Testis (tissue), 3 donors: ENCODE results near the gene NRF1. TPM values are rescaled to one million over a fixed set of nuclear protein-coding genes. Genes with fewer than 3 reads are reported as not detected.

Source experiments
- DNase-seq: peaks from one replicate; pipeline ENCODE4 v3.0.0-alpha.2; 2019
- H3K27ac ChIP-seq, 2 donors: fragments of 200-600 bp; sonication (generic); one replicate each; pipeline ENCODE4 v1.5.1; 2019
- H3K27me3 ChIP-seq: fragments of 200-600 bp; sonication (generic); one replicate; pipeline ENCODE4 v1.5.1; 2019
- H3K36me3 ChIP-seq: fragments of 200-600 bp; sonication (generic); one replicate; pipeline ENCODE4 v1.5.1; 2017; ENCODE audit warnings: low read depth; ENCODE audit errors: missing control alignments
- H3K4me1 ChIP-seq: fragments of 200-600 bp; sonication (generic); one replicate; pipeline ENCODE4 v1.5.1; 2019
- H3K4me3 ChIP-seq, 2 donors: fragments of 200-600 bp; sonication (generic); one replicate each; pipeline ENCODE4 v1.5.1; 2017 to 2019
- H3K9me3 ChIP-seq: fragments of 200-600 bp; sonication (generic); one replicate; pipeline ENCODE4 v1.5.1; 2017
- CTCF ChIP-seq, 3 experiments: fragments of 450-650 bp in 2 of 3; fragments of 200-600 bp in 1 of 3; sonication (generic) in 1 of 3; IDR thresholded peaks; one replicate each; pipeline ENCODE4 v1.5.1; 2016 to 2019; ENCODE audit warnings: antibody characterized with exemption in 3 of 3, mild to moderate bottlenecking in 2 of 3, moderate library complexity in 1 of 3
- POLR2A ChIP-seq: fragments of 450-650 bp; IDR thresholded peaks from one replicate; pipeline ENCODE4 v1.6.1; 2017; ENCODE audit warnings: antibody characterized with exemption, mild to moderate bottlenecking, moderate library complexity
- WGBS, 2 donors: methylation state at CpG; one replicate each; pipeline ENCODE4 v1.1.5; 2018; 5-methylcytosine and 5-hydroxymethylcytosine counted together
- intact Hi-C: fragments of 100-400 bp; cut with DNase I; formaldehyde crosslinking; loops from one replicate; pipeline ENCODE4 v1.15.1; 2023; ENCODE audit warnings: low total_unique reads
- polyA plus RNA-seq: library from polyadenylated mRNA; stranded (reverse); fragments of 350-450 nt; fragmentation: Illumina TruSeq; extraction: RNeasy Lipid Tissue Mini Kit (QIAGEN cat#74804); gene quantifications from one replicate; pipeline ENCODE4 v1.2.3, GENCODE V29; 2014; ENCODE audit warnings: low read depth, low replicate concordance; ENCODE audit not compliant: insufficient read depth
- total RNA-seq, 2 donors: library from RNA; depleted of rRNA; stranded (reverse); fragments of >200 nt; gene quantifications; one replicate each; pipeline ENCODE4 v1.2.3, GENCODE V29; 2016

The NRF1 gene
- total and polyA plus RNA-seq, 3 donors from 2014 or later: 16.9 to 41.6 (median 26.9) TPM

- no peak for TF ChIP-seq POLR2A
- no peak for TF ChIP-seq CTCF (IDR thresholded peaks at IDR 0.05)
- Histone ChIP-seq H3K4me3 (no peak overlapping the region), H3K27ac (no peak overlapping the region), H3K36me3 (no peaks in the 10 kb centered on the region), H3K9me3 (no peaks in the 10 kb centered on the region), H3K4me1 (no peaks in the 10 kb centered on the region), H3K27me3 (no peaks in the 10 kb centered on the region)
- intact Hi-C loops: no loop called here
- DNase-seq: no peak
- WGBS, 2 donors: 94 to 97% methylated on average over 7 of the region's 7 CpGs
Measured at GRCh38 chr7:129750091-129750490, 138.6 kb downstream of the NRF1 start.

GRCh38 chr7:129750501-129750900, 139.0 kb downstream of the NRF1 start:
- no peaks in the 10 kb centered on the region for H3K36me3 ChIP-seq
- no peak overlapping the region for H3K4me3 ChIP-seq
- H3K27ac ChIP-seq: no peak overlapping the region
- TF ChIP-seq POLR2A: no peak
- no peaks in the 10 kb centered on the region for H3K27me3 ChIP-seq
- no peaks in the 10 kb centered on the region for H3K9me3 ChIP-seq
- H3K4me1 ChIP-seq: no peaks in the 10 kb centered on the region
- DNase-seq: no peak
- 80 to 95% methylated on average over 3 of the region's 3 CpGs for WGBS, 2 donors
- intact Hi-C loops: no loop called here

- H3K27me3 ChIP-seq: no peaks in the 10 kb centered on the region
- no peak overlapping the region for H3K4me3 ChIP-seq
- no peaks in the 10 kb centered on the region for H3K4me1 ChIP-seq
- WGBS, 2 donors: 53 to 73% methylated on average over 1 of the region's 1 CpG
- no peak for DNase-seq
- intact Hi-C loops: no loop called here
- no peaks in the 10 kb centered on the region for H3K9me3 ChIP-seq
- no peak for TF ChIP-seq CTCF (IDR thresholded peaks at IDR 0.05)
- TF ChIP-seq POLR2A: no peak
- H3K27ac ChIP-seq: no peak overlapping the region
- H3K36me3 ChIP-seq: no peaks in the 10 kb centered on the region
Measured at GRCh38 chr7:129751916-129752315, 140.4 kb downstream of the NRF1 start.

GRCh38 chr7:129752760-129753159, 141.2 kb downstream of the NRF1 start:
- no peaks in the 10 kb centered on the region for H3K27me3 ChIP-seq
- no peaks in the 10 kb centered on the region for H3K4me1 ChIP-seq
- intact Hi-C loops: no loop called here
- TF ChIP-seq POLR2A (no peak), CTCF (IDR thresholded peaks at IDR 0.05) (no peak)
- no peak for DNase-seq
- WGBS, 2 donors: 92 to 95% methylated on average over 6 of the region's 6 CpGs
- H3K27ac ChIP-seq: no peak overlapping the region
- H3K4me3 ChIP-seq: no peak overlapping the region
- H3K36me3 ChIP-seq: no peaks in the 10 kb centered on the region
- no peaks in the 10 kb centered on the region for H3K9me3 ChIP-seq

GRCh38 chr7:129754406-129754805, 142.9 kb downstream of the NRF1 start:
- intact Hi-C loops: no loop called here
- DNase-seq: no peak
- no peak overlapping the region for H3K27ac ChIP-seq
- no peak overlapping the region for H3K4me3 ChIP-seq
- no peaks in the 10 kb centered on the region for H3K4me1 ChIP-seq
- no peaks in the 10 kb centered on the region for H3K36me3 ChIP-seq
- H3K27me3 ChIP-seq: no peaks in the 10 kb centered on the region
- H3K9me3 ChIP-seq: no peaks in the 10 kb centered on the region
- 97% methylated on average over 2 of the region's 2 CpGs for WGBS, 2 donors
- TF ChIP-seq POLR2A: no peak
- no peak for TF ChIP-seq CTCF (IDR thresholded peaks at IDR 0.05)
